Stimulated activated CD8-positive, alpha-beta memory T cell treated with anti-CD3 and anti-CD28 coated beads, Interleukin-12 subunit alpha, Interleukin-12 subunit beta, amount 100 ng/mL, for 4 hours (primary cell): Measurements from ENCODE around the gene VPS35L.
A peak's percentile ranks its signal among the peaks of the same experiment; 100 is the strongest.
"Not testable (repeated sequence)": the region's sequence is repeated elsewhere in the genome, so short reads cannot be mapped to it uniquely, and the experiment has no call there.

Source experiments
- DNase-seq: peaks from one replicate; pipeline ENCODE4 v3.0.0-alpha.2; 2020; ENCODE audit warnings: low read depth

VPS35L gene

DNA sequence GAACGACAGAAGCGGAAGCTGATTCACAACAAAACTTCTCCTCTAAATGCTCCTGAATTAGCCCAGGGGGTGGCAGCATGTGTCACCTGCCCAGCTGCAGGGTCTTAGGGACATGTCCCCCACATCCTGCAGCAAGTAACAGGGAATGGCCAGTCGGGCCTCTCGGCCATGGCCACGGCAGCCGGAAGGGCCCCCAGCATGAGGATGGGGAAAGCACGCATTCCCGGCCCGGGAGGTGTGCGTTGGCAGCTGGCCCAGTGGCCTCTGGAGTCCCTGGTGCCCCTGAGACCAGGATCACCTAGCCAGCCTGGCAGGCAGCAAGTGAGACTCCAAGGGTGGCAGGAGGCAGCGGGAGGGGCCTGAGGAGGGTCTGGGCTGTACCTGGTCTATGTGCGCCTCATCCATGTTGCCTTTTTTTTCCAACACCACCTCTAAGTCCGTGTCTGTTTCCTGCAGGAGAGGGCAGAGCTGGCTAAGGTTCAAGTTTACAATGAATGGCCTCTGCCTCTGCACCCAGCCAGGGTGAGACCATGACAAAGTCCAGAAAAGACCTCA, 155.6 kb downstream of the VPS35L start:
- no peak for DNase-seq

DNA sequence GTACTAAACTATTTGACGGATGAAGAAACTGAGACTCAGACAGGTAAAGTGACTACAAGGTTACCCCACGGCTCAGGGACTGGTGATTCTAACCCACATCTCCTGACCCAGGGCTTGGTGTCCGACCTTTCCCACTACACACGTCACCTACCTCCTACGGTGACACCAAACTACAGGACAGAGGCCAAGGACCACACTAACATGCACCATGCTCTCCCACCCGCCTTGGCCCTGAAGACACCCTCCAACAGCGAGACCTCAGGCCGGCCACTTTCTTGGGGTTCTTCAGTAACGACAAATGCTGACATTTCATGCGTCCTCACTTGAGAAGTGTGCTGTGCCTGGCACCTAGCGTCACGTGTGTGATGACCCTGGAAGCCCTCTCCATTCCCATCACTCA, 156.1 kb downstream of the VPS35L start:
- no peak for DNase-seq

DNA sequence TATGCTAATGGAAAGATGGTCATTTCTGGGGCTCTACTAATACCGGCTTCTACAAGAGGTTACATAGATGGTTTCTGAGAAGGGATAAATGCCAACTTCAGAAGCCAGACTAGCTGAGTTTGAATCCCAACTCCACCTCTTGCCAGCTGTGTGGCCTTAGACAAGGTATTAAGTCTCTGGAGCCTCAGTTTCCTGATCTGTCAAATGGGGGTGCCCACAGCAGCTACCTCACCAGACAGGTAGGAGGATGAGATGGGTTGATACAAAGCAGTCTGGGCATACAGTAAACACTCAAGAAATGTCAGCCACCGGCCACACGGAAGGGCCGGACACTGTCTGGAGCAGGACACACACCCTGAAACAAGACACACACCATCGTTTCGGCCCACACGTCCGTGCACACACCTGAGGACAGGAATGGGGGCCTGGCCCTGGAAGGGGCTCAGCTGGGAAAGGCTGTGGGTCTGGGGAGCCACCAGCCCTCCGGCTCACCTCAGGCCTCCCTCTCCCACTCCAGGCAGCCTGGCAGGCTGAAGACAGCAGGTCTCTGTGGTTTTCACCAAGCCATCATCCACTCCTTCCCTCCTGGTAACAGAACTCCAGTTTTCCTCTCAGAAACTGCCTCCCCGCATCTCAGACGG, 157.0 kb downstream of the VPS35L start:
- DNase-seq, result no peak

DNA sequence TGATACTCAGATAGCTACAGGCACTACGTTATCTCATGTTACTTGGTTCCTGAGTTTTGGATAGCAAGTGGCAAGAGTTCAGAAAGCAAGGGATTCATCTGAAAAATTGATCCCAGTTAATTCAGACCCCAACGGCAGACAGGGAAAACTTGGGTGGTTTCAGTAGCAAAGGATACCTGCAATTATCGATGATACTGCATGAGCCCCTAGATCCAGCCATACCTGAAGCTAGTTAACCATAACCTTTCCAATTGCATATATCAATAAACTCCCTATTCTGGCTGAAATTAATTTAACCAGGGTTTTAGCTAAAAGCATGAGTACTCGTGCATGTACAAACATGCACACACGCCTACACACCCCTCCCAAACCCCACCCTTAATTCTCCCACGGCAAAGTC, 158.2 kb downstream of the VPS35L start:
- no peak for DNase-seq

DNA sequence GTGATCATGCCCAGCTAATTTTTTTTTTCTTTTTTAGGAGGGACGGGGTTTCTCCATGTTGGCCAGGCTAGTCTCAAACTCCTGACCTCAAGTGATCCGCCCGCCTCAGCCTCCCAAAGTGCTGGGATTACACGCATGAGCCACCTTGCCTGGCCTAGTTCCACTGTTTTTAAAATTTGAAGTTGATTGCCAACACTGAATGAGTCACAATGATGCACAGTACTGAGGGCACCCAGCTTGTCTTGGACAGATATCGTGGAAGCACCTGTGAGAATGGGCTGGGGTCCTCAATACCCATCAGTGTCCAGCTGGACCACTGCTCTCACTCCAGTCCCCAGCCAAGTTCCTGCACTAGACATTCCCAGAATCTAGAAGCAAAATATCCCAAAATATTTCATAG, 160.1 kb downstream of the VPS35L start:
- DNase-seq, result no peak

DNA sequence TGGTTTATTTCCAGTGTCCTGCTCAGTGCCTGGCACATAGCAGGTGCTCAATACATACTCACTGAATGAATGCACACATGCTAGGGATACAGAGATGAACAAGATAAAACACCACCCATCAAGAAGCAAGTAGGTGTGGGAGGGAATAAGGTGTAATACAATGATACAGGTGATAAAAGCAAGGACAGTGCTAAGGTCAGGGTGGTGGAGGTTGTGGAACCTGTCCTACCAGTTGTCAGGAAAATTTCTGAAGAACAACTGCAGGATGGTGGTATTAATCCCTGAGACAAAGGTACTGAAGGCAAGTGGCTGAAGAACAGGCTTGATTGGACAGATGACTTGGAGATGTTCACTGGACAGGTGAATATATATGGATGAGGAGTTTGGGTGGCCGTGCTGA, 160.7 kb downstream of the VPS35L start:
- DNase-seq, result no peak

DNA sequence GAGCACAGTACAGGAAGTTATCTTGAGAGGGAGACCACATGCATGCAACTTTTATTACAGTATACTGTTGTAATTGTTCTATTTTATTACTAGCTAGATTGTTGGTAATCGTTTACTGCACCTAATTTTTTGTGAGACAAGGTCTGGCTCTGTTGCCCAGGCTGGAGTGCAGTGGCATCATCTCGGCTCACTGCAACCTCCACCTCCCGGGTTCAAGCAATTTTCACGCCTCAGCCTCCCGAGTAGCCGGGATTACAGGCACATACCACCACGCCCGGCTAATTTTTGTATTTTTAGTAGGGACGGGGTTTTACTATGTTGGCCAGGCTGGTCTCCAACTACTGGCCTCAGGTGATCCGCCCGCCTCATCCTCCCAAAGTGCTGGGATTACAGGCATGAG, 161.2 kb downstream of the VPS35L start:
- not testable (repeated sequence) for DNase-seq

DNA sequence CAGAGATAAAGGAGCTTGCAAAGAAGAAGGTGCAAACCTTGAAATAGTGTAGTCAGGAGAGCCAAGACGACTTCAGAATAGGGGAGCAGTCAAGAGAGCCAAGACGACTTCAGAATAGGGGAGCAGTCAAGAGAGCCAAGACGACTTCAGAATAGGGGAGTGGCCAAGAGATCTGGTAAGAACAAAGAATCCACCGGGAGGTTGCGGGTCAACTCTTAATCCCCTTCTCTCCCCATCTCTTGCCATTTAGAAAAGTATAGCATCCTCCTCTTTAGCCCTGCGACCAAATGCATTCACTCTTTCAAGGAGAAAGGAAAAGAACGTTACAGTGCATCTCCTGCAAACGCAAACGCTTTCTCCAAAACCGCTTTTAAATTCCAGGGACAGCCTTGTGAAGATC, 161.8 kb downstream of the VPS35L start:
- DNase-seq, result no peak

DNA sequence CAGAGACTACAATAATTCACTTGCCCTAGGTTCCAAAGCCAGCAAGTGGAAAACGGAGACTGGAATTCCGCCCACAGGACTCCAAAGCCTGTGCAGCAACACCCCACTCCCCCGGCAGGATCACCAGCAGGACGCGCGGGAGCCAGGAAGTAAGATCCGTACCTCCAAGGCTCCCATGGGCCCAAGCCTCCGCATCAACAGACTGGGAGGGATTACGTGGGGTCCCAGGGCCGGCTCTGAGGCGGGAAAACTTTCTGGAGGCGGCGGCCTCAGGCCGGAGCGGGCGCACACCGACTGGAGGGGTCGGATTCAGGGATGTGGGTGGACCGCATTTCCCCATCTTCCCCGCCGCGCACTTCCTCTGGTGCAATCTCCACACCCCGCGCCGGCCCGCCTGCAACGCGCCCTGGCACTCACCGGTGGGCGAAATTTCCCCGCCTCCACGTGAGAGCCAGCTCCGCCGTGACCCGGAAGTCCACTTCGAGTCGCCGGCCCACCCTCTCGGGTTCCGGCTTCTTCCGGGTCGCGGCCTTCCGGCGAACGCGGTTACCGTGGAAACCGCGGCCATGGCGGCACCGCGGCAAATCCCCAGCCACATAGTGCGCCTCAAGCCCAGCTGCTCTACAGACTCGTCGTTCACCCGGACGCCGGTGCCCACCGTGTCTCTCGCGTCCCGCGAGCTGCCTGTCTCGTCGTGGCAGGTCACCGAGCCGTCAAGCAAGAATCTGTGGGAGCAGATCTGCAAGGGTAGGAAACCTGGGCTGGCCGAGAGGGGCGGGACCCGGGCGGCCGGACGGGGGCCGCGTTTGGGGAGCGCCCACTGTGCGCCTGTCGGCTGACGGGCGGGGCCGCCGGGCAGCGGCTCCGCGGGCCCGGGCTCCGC, 162.5 kb downstream of the VPS35L start, which contains the start of the genes IQCK and KNOP1:
Gene IQCK, plus strand, starts transcription at position 531 of the 883 bp plus-strand sequence. Its CDS starts 36 bp downstream, at position 567.
Gene KNOP1, minus strand, starts transcription at position 487 of the 883 bp plus-strand sequence. CDS start 3,192 bp downstream, outside the sequence.
- DNase-seq, result peak; percentile 85

DNA sequence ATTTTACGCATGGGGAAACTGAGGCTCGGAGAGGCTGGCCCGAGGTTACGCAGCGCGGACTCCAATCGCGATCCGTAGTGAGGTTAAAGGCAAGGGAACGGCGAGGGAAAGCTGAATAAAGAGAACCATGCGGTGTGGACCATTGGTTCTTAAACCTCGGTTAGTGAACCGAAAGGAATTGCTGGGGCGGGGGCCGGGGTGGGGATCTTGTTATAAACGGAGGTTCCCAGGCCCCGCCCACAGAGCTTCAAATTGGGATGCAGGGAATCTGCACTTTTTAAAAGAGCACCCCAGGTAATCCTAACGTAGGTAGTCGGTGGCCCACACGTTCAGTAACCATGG, 163.1 kb downstream of the VPS35L start:
- no peak for DNase-seq

DNA sequence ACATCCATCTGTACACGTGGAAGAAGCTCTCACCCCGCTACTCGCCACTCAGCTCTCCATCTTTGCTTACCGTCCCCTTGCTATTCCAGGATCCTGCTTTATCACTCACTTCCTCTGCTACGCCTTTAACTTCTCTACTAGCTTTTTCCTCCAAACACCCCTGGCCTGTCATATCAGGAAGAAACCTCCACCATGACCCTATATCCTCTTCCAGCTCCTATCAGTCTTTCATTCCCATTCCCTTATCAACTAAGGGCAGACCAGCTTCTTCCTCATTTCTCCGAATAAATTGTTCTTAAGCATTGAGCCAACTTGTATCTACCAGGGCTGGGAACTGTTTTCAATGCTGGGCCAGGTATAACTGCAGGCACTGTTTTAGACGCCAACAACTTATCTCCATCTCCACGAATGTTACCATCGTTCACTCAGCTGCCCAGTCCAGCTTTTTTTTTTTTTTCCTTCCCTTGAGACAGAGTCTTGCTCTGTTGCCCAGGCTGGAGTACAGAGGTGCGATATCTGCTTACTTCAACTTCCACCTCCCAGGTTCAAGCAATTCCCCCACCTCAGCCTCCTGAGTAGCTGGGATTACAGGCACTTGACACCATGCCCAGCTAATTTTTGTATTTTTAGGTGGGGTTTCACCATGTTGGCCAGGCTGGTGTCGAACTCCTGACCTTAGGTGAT, 166.9 kb downstream of the VPS35L start:
- DNase-seq, result no peak

DNA sequence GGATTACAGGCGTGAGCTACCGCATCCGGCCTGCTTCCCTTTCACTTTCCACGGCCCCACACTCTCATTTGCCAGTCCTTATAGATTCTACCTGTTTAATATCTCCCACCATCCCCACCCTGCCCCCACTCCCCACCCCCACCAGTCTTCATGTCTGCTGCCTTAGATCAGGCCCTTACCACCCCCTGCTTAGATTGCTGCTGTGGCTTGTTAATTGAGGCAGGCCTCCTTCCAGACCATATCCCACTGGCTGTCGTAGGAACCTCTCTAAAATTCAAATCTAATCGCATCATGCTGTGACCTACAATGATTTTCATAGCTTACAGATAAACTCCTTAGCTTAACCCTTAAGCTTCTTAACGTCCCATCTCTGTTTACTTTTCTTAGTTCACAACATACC, 167.5 kb downstream of the VPS35L start:
- no peak for DNase-seq

DNA sequence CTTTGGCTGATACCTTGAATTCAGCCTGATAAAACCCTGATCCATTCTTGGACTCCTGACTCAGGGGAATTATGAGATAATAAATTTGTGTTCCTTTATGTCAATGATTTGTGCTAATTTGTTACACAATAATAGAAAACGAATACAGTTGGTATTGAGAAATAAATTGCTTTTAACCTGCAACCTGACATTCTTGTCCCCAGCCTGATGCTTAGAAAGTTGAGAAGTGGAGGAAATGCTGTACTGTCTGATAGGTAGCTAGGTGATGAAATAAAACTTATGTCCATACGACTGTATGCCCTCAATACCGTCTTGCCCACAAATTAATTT, 173.1 kb downstream of the VPS35L start:
- DNase-seq, result no peak

DNA sequence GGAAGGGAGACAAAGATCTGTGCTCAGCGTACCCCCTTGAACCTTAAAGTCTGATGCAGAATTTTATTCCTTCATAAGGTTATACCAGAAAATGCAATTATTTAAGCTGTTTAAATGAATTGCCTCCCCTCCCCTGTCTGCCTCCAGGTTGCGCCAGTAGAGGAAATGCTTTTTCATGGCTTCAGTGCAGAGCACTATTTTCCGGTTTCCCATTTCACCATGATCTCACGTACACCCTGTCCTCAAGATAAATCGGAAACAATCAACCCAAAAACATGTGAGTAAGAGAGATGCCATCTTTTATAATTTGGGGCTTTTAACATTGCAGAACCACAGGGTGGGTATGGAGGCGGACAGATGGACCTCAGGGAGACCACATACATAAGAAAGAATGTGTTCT, 178.0 kb downstream of the VPS35L start:
- no peak for DNase-seq

DNA sequence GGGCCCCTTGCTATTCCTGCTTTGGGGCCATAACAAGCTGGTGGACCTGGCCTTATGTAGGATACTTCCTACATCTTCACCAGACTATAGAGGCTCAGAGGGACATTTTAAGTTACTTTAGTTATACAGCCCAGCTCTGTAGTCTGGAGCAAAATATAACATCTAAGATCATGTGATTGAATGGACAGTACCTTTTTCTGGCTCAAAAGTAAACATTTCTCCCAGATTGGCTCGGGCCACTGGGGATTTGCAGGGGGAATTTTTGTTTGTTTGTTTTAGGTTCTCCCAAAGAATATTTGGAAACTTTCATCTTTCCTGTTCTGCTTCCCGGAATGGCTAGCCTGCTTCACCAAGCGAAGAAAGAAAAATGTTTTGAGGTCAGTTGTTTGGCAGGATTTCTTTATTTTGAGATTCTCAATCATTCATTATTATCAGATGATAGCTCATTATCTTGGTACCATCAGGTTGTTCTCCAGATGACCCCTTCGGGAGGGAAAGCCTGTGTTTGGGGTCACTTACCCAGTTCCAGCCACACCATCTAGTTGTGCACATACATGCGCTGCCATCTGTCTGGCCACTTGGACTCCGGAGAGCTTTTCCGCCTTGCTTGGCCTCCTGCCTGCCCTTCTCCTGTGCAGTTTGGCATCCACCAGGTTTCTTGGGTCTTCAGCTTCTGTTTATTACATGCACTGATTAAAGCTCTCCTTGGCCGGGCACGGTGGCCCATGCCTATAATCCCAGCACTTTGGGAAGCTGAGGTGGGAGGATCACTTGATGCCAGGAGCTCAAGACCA, 179.8 kb downstream of the VPS35L start:
- no peak for DNase-seq

DNA sequence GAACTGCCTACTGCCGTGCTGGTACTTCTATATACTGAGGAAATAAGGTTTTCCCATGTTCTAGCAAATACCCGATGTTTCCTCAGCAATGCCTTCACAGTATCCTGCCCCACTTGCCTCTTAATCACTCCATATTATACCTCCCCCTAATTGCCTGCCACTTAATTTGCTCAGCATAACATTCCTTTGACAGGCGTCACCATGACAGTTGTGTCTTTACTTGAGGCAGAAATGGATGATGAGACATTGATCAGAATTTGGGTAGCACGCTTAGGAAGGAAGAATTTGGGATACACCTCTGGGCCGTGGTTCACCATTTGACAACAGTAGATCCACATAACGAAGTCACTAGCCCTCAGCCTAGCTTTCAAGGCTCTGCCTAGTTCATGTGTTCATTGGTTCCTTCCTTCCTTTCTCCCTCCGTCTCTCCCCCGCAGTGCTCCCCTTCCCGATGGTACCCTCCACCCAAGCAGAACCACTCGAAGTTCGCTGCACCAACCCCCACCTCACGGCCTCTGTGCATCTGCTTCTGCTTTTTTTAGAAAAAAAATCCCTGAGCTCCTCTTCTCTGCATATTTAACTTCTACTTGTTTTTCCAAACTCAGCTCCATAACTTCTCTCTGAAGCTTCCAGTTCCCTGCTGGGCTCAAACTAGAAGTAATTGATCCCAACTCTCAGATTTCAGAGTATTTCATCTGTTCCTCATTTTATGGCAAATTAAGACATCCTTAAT, 182.0 kb downstream of the VPS35L start:
- no peak for DNase-seq

DNA sequence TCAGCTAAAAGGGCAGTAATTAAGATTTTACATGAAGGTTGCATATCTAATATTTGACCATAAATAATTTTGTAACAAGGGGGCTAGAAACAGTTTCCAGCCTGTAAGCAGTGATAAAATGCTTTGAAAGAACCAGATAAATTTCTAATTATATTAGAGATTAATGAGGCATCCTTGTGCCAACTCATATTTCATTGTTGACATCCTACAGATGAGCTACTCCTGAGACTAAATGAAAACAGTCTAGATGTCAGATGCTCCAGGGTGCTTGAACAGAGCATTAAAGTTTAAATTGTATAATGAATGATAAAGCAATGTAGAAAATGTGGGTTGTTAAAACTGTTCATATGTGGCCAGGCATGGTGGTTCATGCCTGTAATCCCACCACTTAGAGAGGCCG, 185.9 kb downstream of the VPS35L start:
- DNase-seq, result no peak

DNA sequence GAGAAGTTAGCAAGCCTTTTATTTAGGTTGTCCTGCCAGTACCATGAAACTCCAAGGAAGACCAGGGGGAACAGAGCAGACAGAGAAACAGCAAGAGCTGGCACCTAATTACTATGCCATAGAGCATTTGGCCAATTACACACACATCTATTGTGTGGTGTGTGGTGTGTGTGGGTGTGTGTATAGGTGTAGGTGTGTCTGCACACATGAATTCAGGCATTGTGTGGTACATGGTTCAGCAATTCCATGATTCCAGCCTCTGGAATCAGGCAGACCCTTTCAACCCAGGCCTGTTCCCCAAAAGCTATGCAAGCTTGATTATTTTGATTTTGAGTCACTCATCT, 188.3 kb downstream of the VPS35L start:
- DNase-seq, result no peak

DNA sequence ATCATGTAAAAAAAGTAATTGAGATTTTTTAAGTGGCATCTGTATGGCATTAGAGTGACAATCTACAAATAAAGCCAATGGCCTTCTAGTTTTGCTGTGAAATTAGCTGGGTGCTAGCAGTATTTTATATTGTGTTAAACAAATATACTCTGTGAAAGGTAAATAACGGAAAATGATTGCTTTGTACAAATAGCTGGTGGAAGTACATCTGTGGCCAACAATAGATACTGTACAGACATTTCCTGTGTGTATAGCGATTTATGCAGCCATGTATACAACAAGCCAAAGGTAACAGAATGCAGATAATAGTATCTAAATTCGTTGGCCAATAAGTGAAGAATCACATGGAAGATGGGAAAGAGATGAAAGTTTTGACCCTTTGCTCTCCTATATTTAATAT, 189.2 kb downstream of the VPS35L start:
- DNase-seq, result no peak

DNA sequence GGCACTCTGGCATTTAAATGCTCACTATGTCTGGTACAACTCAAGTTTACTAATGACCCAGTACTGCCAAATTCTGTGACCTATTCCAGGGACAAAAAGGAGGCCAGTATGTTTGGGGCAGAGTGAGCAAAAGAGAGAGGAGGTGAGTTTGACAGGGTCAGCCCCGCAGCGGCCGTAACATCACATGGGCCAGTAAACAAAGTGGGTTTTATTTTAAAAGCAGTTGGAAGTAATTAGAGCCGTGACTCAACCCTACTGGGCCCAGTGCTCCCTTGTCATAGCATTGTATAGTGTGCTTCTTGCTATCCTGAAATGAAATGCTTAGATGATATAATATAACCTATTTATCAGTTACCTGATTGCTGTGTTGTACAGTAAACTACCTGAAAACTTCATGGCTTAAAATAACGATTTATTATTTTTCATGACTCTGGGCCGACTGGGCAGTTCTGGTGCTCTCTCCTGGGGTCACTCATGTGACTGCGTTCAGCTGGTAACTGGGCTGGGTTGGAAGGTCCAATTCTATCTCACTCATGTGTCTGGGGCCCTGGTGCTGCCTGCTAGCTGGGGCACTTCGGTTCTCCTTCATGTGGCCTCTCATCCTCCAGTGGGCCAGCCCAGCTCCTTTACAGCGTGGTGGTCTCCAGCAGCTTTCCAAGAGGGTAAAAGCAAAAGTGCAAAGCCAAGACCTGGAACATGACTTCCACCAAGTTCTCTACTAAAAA, 189.9 kb downstream of the VPS35L start:
- no peak for DNase-seq

DNA sequence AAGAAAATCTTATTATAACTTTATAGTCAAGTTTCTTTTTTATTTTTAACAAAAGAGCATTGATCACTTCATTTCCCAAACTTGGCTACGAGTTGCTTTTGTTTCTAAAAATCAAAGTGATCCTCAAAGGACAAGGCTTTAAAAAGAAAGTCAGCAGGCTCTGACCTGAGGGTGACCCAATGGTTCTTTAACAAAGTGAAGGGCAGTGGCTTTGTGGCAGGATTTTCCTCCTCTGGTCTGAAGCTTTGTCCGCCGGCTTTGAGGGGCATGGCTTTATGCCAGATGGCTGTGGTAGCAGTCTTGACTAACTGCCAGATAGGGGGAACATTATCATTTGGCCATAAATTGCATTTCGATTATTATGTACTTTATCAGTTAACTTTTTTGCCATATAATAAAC, 191.1 kb downstream of the VPS35L start:
- DNase-seq, result no peak
